ENCODE data around the gene IFIT1.
"Not testable (repeated sequence)": the region's sequence is repeated elsewhere in the genome, so short reads cannot be mapped to it uniquely, and the experiment has no call there.

IFIT1 gene

DNA sequence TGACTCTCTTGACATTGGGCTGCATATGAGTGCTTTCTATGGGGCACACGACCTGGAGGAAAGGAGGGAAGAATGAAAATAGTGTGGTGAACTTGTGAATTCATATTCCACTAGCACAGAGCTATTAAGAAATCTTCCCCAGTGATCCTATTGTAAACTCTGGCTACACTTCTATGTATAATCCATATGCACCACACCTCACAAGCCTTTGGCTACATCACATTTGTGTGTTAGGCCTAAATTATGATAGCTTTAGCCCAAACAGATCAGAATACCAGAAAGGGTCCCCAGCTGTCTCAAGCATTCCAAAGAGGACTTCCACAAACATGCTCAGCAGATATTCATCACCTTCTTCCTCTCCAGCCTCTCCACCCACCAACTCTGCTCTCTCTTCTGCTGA is 24.3 kb upstream of the IFIT1 start:
- no peak for DNase-seq

- peak; percentile 32 for DNase-seq
These were observed 23.0 kb upstream of the IFIT1 start for GRCh38 chr10:89369156-89370105.

- no peak for DNase-seq
These were observed 21.3 kb upstream of the IFIT1 start for GRCh38 chr10:89371079-89371478.

DNA sequence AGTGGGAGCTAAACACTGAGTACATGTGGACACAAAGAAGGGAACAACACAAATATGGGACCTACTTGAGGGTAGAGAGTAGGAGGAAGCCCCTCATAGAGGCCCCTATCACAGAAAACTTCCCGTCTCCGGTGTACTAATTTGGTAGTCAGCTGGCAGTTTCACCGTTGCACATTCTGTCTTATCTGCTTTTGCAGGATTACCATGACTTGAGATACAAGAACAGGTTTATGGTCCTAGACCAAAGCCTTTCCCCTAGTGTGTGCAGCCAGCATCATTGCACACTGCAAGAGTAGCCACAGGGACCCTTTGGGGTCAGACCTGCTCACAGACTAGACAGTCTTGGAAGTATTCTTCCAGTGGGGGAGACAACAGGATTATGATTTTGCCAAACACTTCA is 20.4 kb upstream of the IFIT1 start:
- no peak for DNase-seq

DNA sequence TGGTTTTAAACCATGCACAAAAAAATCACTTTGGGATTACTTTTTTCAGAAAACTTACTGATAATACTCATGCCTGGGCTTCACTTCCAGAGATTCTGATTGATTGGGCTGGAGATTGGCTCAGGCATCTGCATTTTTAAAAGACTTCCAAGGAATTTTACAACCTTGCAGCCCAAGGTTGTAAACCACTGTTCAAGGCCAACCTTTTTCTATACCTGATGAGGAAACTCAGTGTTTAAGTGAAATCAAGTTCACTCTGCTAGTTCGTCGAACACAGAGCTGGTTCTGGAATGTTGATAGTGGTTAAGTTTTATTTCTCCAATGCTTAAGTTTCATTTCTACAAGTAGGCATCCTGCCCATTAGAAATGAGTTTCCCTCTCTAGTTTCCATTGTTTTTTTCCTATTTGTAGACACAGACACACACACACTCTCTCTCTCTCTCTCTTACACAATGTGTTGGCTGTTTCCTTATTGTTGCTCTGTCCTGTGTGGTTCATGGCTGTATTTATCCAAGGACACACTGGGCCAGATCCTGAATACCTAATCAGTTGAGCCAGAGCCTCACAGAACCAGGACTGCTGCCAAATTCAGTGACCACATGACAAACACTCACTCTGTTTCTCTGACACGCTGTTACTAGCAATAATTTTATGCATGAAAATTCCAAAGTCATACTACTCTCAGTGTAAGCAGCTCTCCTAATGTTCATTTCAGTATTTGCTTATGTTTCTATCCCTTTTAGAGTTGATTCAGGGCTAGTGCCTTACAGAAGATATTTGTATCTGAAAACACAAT is 18.3 kb upstream of the IFIT1 start:
- DNase-seq = no peak

GRCh38 chr10:89374713-89375141 is 17.7 kb upstream of the IFIT1 start:
- no peak for DNase-seq

- DNase-seq = no peak
These were observed 14.5 kb upstream of the IFIT1 start, which contains the start of gene IFIT1B for GRCh38 chr10:89377705-89378637. IFIT1B (plus strand) TSS chr10:89378056; CDS start chr10:89378136, 80 bp downstream.

GRCh38 chr10:89379103-89379502 is 13.3 kb upstream of the IFIT1 start:
- no peak for DNase-seq

- no peak for DNase-seq
These were observed 9.7 kb upstream of the IFIT1 start for GRCh38 chr10:89382757-89383156.

GRCh38 chr10:89384474-89385340 is 7.7 kb upstream of the IFIT1 start:
- no peak for DNase-seq

- no peak for DNase-seq
These were observed 3.6 kb upstream of the IFIT1 start for GRCh38 chr10:89388806-89389205.

DNA sequence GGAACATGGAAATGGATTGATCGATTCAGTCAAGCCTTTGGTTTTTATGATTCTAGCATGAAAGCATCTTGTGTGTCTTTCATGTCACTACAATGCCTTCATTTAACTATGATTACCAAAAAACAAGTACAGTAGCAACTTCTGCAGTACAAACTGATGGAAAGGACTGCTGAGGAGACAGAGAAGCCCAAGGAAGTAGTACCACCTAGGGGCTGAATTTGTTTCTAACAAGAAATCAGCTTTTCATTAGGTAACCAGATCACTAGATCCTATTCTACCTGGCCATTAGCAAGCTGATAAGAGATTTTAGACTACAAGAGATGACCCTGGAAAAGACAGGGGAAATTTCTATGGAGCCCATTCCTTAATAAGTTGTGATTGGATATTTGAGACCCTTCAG is 3.2 kb upstream of the IFIT1 start:
- peak; percentile 41 for DNase-seq

GRCh38 chr10:89390476-89391225 is 1.8 kb upstream of the IFIT1 start:
- no peak for DNase-seq

- DNase-seq = not testable (repeated sequence)
These were observed 1.2 kb upstream of the IFIT1 start for GRCh38 chr10:89391226-89391576.

GRCh38 chr10:89392974-89393373 is 551 bp downstream of the IFIT1 start:
- DNase-seq = no peak

DNA sequence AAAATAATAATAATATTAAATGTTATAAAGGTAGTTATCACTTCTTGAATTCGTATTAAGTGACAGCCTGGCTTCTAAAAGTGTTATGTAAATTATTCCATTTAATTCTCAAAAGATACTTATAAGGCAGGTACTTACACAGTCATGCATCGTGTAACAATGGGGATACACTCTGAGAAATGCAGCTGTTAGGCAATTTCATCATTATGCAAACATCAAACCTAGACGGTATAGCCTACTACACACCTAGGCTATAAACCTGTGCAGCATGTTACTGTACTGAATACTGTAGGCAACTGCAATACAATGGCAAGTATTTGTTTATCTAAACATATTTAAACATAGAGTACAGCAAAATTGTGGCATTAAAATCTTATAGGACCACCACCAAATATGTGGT is 1.5 kb downstream of the IFIT1 start:
- no peak for DNase-seq

DNA sequence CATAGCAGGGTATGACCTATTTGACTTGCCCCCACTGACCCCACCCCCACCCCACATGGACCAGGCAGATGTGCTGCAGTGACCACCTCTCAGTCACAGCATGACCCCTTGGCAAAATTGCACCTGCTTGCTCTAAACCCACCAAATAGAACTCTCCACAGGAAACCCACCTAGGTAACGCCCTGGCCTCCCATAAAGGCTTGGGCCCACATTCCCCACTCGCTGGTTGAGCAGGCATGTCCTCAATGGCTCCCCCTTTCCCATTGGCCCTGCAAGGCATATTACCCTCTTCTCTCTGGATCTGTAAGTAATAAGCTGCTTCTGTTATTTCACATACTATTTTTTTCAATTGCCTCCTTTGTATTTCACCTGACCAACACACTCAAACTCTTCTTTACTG is 2.7 kb downstream of the IFIT1 start:
- no peak for DNase-seq

- DNase-seq = no peak
These were observed 5.8 kb downstream of the IFIT1 start for GRCh38 chr10:89398003-89398749.

DNA sequence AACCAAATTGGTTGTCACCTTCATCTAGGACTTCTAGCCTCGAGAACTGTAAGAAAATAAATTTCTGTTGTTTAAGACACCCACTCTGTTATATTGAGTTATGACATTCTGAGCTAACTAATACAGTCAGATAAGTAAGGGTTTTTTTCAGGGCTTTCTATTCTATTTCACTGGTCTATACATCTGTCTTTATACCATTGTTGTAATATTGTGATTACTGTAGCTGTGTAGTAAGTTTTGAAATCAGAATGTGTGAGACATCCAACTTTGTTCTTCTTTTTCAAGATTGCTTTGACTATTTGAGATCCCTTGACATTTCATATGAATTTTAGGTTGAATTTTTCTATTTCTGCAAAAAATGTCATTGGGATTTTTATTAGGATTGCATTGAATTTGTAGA is 7.5 kb downstream of the IFIT1 start:
- no peak for DNase-seq

- no peak for DNase-seq
These were observed 10.6 kb downstream of the IFIT1 start for GRCh38 chr10:89403043-89403442.

Data from CD4-positive, alpha-beta T cell treated with Interleukin-17A for 1 hour (primary cell).